GM23248 (cell line): Measurements from ENCODE around the gene APEH.

Experiments
- EZH2 ChIP-seq: fragments of 200-600 bp; sonication (generic); IDR thresholded peaks from 2 replicates; pipeline ENCODE4 v1.6.1; 2018; ENCODE audit warnings: antibody characterized with exemption, mild to moderate bottlenecking; ENCODE audit not compliant: insufficient read depth, poor library complexity, severe bottlenecking
- EZH2phosphoT487 ChIP-seq: fragments of 200-600 bp; sonication (generic); IDR thresholded peaks from 2 replicates; pipeline ENCODE4 v1.6.1; 2018; ENCODE audit warnings: antibody characterized with exemption, moderate library complexity, mild to moderate bottlenecking, low read depth; ENCODE audit not compliant: insufficient read depth

DNA sequence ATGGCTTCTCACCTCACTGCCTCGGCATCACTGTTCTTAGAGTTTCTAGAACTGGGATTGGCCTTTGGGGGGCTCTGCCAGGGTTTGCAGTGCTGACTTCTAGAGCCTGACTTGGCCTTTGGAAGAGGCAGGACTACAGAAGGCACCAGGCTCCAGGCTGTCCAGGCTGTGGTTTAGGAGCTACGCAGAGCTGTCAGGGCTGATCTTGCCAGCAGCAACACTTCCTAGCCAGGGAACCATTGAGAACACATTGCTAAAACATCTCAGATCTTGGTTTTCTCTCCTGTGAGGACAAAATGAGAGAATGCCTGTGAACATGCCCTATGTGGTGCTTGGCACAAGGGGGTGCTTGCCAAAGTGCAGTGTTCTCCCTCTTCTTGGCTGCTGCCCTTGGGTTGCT lies 34.6 kb upstream of the APEH start:
- TF ChIP-seq EZH2 = no peak
- TF ChIP-seq EZH2phosphoT487 = no peak
